MM.1S (cell line): ENCODE measurements around the gene PLCH1.

Experiments
- EZH2 ChIP-seq: fragments of 300-600 bp; sonication (generic); optimal IDR thresholded peaks from 2 replicates; pipeline ENCODE3; 2017; ENCODE audit warnings: low read depth, mild to moderate bottlenecking, antibody characterized with exemption, low read length, mixed read lengths
- TF ChIP-seq, protein P1 (sequence below): fragments of 300-600 bp; sonication (generic); IDR thresholded peaks from 2 replicates; pipeline ENCODE4 v1.5.1; 2016; ENCODE audit warnings: antibody characterized with exemption, low read length, mixed read lengths

DNA sequence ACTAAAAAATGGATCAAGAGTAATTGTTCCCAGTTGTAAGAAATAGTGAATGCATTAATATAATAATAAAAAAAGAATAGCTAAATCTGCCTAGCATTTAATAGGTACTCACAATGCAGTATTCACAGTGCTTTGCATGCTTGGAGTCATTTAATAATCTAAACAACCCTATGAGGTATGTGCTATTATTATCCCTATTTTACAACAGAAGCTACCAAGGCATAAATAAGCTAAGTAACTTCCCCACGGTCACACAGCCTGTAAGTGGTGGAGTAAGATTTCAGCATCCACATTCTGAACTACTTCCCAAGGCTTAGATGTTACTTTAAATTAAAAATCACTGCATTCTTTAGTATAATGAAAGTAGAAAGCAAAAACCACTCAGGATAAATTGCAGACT lies 102.9 kb downstream of the PLCH1 start:
- TF ChIP-seq, protein P1, sequence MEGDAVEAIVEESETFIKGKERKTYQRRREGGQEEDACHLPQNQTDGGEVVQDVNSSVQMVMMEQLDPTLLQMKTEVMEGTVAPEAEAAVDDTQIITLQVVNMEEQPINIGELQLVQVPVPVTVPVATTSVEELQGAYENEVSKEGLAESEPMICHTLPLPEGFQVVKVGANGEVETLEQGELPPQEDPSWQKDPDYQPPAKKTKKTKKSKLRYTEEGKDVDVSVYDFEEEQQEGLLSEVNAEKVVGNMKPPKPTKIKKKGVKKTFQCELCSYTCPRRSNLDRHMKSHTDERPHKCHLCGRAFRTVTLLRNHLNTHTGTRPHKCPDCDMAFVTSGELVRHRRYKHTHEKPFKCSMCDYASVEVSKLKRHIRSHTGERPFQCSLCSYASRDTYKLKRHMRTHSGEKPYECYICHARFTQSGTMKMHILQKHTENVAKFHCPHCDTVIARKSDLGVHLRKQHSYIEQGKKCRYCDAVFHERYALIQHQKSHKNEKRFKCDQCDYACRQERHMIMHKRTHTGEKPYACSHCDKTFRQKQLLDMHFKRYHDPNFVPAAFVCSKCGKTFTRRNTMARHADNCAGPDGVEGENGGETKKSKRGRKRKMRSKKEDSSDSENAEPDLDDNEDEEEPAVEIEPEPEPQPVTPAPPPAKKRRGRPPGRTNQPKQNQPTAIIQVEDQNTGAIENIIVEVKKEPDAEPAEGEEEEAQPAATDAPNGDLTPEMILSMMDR, result no peak
- no peak for TF ChIP-seq EZH2
